Erythroblast (primary cell): Measurements from ENCODE around the gene PDE12.

ENCODE experiments used
- GATA1 ChIP-seq: IDR thresholded peaks from 2 replicates; pipeline ENCODE4 v1.6.1; 2011; ENCODE audit warnings: low read depth, mild to moderate bottlenecking, control low read depth, low read length, moderate library complexity
- POLR2A ChIP-seq: IDR thresholded peaks from 2 replicates; pipeline ENCODE4 v1.6.1; 2011; ENCODE audit warnings: mild to moderate bottlenecking, low read length

GRCh38 chr3:57545636-57546268 is 10.3 kb upstream of the PDE12 start:
- TF ChIP-seq POLR2A (no peak), GATA1 (no peak)
